ENCODE measurements around the gene SH2D3A. TPM values are rescaled to one million over a fixed set of nuclear protein-coding genes. Genes with fewer than 3 reads are reported as not detected.

Gene SH2D3A
- total and polyA plus RNA-seq, 2 of the 4 experiments (the other 2 are of a cell fraction): under 0.01 to 0.09 TPM

GRCh38 chr19:6723108-6723618, 44.1 kb downstream of the SH2D3A start:
- peak; percentile 18; the same call in 1 of the 2 replicates for ATAC-seq (ENCODE audit: low read depth)
- POLR2A ChIA-PET (ENCODE audit: unreplicated experiment): no interaction called here

More at GRCh38 chr19:6723108-6723618, 44.1 kb downstream of the SH2D3A start:
- no peak overlapping the region for H3K27ac ChIP-seq (ENCODE audit: insufficient read depth, low read length)
- no peak overlapping the region for H4K91ac ChIP-seq (ENCODE audit: insufficient read depth, low read depth, low read length)
- H3K56ac ChIP-seq (ENCODE audit: extremely low read depth, insufficient read depth, low read length): no peak overlapping the region
- H4K8ac ChIP-seq (ENCODE audit: low read depth in 2 of 2, low read length in 2 of 2): no peak overlapping the region
- WGBS, 2 experiments (ENCODE audit: extremely low coverage in 2 of 2, insufficient read length in 1 of 2): 80% methylated on average over 1 of the region's 13 CpGs; no CpG with 5 or more reads in 1 of the 2 experiments
- H3K18ac ChIP-seq (ENCODE audit: low read depth, low read length): no peak overlapping the region
- H3K23ac ChIP-seq (ENCODE audit: low read depth, low read length): no peak overlapping the region
- H2BK20ac ChIP-seq (ENCODE audit: low read depth, low read length): no peak overlapping the region
- H3K9me3 ChIP-seq (ENCODE audit: control insufficient read depth, insufficient read depth, low read length): no peaks in the 10 kb centered on the region
- no peak overlapping the region for H2BK15ac ChIP-seq (ENCODE audit: low read depth, low read length)
- H3K4me3 ChIP-seq (ENCODE audit: insufficient read depth, low read depth, low read length): no peak overlapping the region
- H3K9ac ChIP-seq (ENCODE audit: low read depth, low read length): no peak overlapping the region
- no peaks in the 10 kb centered on the region for H3K9me1 ChIP-seq (ENCODE audit: insufficient read depth, low read length)
- no TSS peak for BruUV-seq (replicated peaks)
- no peak overlapping the region for H2BK5ac ChIP-seq (ENCODE audit: low read depth, low read length, poor library complexity, severe bottlenecking)
- H3K14ac ChIP-seq (replicated peaks; ENCODE audit: low read depth, low read length): no peak overlapping the region
- no peaks in the 10 kb centered on the region for H3K36me3 ChIP-seq (ENCODE audit: control insufficient read depth, insufficient read depth, low read length)
- H4K5ac ChIP-seq (ENCODE audit: low read depth, low read length): no peak overlapping the region
- TF ChIP-seq CEBPB (IDR thresholded peaks at IDR 0.05; ENCODE audit: low read depth, low read length) (peak; percentile 89), BHLHE40 (IDR thresholded peaks at IDR 0.05; ENCODE audit: low read depth, low read length) (no peak)
- H2AK9ac ChIP-seq (replicated peaks; ENCODE audit: low read depth, low read length, poor library complexity): no peak overlapping the region
- no peak overlapping the region for H2AFZ ChIP-seq (replicated peaks; ENCODE audit: low read length, poor library complexity)
- H3K27me3 ChIP-seq (ENCODE audit: control insufficient read depth, insufficient read depth, low read length): no peaks in the 10 kb centered on the region
- DNase-seq: peak; percentile 10
- no peak overlapping the region for H2AK5ac ChIP-seq (ENCODE audit: low read depth, low read length)
- H3K4me2 ChIP-seq (ENCODE audit: low read depth, low read length): no peak overlapping the region
- no peak overlapping the region for H3K4ac ChIP-seq (ENCODE audit: low read depth, low read length)
- in situ Hi-C loops (cut with MboI; ENCODE audit: low sequenced_read_pairs): no loop called here
- intact Hi-C loops (cut with micrococcal nuclease): no loop called here
- no peaks in the 10 kb centered on the region for H4K20me1 ChIP-seq (ENCODE audit: insufficient read depth, low read length)
- no peaks in the 10 kb centered on the region for H3K79me1 ChIP-seq (ENCODE audit: low read depth in 1 of 2, low read length in 2 of 2)
- H3K4me1 ChIP-seq (ENCODE audit: control insufficient read depth, insufficient read depth, low read length): peaks cover 2% of the 10 kb centered on the region; the same call in 1 of the 2 replicates
- CTCF ChIA-PET: no interaction called here
- no peak overlapping the region for H2BK120ac ChIP-seq (ENCODE audit: low read depth, low read length)
- dilution Hi-C loops (cut with HindIII; ENCODE audit: low sequenced_read_pairs, unreplicated experiment): no loop called here

Measured in IMR-90 (cell line).